Stimulated activated CD4-positive, alpha-beta T cell treated with anti-CD3 and anti-CD28 coated beads, Interleukin-2, amount 100 ng/mL, for 4 hours (primary cell): Measurements from ENCODE around the gene ATG13.
"Not testable (repeated sequence)": the region's sequence is repeated elsewhere in the genome, so short reads cannot be mapped to it uniquely, and the experiment has no call there.

Experiments
- DNase-seq: peaks from one replicate; pipeline ENCODE4 v3.0.0-alpha.2; 2020; ENCODE audit warnings: low read depth

Gene ATG13

DNA sequence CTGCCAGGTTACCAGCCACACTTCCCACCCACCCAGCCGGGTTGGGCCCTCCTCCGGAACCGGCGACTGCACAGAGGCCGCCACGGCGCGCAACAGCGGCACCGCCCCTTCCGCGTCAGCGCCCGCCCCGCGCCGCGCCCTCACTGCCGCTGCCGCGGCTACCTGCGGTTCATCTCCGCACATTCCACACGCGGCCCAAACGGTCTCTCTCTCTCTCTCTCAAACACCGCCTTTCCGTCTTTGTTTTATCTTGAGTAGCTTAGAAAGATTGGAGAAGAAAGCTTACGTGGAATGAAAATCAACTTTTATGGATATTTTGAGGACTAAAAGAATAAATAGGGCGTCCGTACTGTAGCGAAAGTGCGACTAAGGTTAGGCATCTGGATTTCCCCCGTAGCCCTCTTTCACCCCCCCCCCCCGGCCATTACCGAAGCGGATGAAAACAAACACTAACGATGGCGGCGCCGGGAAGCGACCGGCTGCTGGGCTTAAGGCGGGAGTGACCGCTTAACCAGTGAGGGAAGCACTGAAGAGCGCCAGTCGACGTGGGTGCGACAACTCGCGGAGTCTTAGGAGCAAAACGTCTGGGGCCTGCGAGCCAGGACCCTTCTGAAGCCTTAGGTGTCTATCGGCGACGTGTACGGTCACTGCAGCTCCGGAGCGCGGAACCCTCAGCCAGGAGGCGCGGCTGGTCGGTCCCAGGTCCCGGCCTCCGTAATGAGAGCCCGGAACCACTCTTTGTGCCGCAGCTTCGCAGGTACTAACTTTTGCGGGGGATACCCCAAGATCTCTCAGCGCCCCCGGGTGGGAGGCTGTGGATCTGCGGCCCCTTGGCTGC is at the start of gene ATG13, which contains the start of gene HARBI1:
TSS of gene ATG13 (plus strand) at position 420 of the 838 bp plus-strand sequence. CDS start 26,739 bp downstream, outside the sequence.
TSS of gene HARBI1 (minus strand) at position 94 of the 838 bp plus-strand sequence. CDS start 990 bp downstream, outside the sequence.
- DNase-seq = peak; percentile 89

DNA sequence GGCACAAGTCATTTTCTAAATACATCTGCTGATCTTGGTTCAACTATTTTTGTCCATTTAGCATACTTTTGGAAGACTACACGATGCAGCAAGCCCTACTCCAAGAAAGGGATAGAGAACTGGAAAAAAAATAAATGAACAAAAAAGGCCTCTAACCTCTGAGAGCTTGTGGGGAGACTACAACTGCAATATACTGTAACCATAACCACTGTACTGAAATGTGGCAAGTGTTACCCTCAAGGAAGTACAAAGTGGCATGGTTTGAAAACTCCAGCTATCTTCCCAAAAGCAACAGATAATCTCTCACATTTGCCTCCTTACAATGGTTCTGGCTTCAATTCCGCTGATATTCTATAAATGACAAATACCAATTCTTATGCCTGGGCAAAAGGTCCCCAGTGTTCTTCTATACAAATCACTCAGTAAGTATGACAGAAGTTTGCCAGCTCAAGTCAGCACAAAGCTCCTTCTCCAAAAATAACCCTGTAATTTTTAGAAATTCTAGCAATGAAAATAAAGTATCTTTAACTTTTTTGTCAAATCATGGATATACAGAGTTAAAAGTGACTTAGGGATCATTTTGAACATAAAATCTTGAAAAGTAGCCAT is 46.5 kb upstream of the ATG13 start:
- no peak for DNase-seq

DNA sequence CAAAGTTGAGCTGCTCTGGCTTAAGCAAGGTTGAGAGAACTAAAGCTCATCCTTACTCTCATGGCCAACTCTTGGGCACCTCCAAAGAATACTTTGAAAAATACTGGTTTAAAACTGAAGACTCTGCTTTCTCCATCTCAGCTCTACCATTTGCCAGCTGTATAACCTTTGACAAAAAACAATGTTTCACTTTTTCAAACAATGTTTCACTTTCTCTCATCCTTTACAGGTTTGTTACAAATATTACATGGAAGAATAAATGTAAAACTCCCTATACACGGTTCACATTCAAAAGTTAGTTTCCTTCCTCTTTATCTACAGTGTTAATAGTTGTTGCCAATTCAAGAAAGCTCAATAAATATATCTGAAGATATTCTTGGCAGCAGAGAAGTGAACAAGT is 42.7 kb upstream of the ATG13 start:
- DNase-seq = no peak

GRCh38 chr11:46577058-46577457 is 40.3 kb upstream of the ATG13 start:
- DNase-seq = no peak

DNA sequence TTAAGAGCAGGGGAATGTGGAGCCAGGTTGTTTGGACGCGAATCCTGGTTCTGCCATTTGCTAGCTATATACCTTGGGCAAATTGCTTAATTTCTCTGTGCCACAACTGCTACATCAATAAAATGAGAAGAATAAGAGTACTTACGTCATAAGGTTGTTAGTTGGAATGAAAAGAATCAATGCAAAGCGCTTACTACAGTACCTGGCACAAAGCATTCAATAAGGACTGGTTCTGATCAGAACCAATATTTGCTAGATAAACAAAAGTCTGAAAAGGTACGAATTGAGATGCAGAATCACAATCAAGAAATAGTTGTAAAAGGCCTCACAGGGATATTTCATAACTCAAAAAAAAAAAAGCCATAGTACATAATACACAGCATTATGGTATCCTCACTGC is 34.8 kb upstream of the ATG13 start:
- no peak for DNase-seq

DNA sequence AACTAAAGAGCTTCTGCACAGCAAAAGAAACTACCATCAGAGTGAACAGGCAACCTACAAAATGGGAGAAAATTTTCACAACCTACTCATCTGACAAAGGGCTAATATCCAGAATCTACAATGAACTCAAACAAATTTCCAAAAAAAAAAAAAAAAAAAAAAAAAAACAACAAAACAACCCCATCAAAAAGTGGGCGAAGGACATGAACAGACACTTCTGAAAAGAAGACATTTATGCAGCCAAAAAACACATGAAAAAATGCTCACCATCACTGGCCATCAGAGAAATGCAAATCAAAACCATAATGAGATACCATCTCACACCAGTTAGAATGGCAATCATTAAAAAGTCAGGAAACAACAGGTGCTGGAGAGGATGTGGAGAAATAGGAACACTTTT is 33.8 kb upstream of the ATG13 start:
- not testable (repeated sequence) for DNase-seq

GRCh38 chr11:46588131-46588530 is 29.2 kb upstream of the ATG13 start:
- no peak for DNase-seq

GRCh38 chr11:46588915-46589314 is 28.4 kb upstream of the ATG13 start:
- no peak for DNase-seq

DNA sequence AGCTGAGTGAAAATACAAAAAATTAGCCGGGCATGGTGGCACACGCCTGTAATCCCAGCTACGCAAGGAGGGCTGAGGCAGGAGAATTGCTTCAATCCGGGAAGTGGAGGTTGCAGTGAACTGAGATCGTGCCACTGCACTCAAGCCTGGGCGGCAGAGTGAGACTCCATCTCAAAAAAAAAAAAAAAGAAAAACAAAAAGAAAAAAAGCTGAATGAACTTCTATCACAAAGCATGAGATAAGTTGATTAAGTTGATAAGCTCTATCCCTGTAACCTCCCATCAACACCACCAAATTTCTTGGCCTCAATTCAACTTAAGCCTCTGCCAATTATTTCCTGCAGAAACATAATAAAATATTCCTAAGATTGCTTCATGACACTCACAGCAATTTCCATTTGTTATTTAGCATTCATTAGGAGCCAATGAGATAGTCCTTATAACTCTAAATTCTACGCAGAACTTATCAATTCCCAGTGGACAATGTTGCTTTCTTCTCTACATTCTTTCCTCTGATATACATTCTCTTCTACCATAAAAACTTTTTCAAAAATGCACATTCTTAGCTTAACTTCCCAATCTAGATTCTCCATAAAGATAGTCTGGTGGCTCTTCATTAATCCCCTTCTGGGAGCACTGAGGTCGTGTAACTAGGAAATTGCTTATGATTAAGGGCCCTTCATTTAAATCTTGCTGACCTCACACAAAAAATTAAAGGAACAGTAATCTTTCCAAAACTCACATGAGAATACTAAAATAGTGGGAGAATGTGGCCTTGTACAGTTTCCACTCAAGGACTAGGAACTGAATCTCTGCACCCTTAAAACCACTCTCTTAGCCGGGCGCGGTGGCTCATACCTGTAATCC is 26.4 kb upstream of the ATG13 start:
- DNase-seq = no peak

- DNase-seq = peak; percentile 68
These were observed 23.6 kb upstream of the ATG13 start, which contains the start of gene AMBRA1 for GRCh38 chr11:46593550-46594373. Gene AMBRA1 (minus strand): TSS chr11:46594023. CDS start chr11:46548380, 45,643 bp downstream.

DNA sequence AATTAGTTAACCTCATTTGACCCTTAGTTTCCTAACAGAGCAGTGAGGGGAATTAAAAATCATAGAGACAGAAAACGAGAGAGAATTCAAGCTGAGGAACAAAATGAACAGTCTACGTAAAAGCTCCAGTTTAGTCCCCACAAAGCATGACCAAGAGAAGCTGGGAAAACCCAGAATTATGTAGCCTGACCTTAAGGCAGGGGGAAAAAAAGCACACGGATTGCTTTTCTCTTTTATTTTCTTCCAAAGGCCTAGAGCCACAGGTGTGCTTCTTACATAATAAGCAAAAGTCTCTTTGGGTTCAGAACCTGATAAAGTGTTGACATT is 23.0 kb upstream of the ATG13 start:
- DNase-seq = no peak

DNA sequence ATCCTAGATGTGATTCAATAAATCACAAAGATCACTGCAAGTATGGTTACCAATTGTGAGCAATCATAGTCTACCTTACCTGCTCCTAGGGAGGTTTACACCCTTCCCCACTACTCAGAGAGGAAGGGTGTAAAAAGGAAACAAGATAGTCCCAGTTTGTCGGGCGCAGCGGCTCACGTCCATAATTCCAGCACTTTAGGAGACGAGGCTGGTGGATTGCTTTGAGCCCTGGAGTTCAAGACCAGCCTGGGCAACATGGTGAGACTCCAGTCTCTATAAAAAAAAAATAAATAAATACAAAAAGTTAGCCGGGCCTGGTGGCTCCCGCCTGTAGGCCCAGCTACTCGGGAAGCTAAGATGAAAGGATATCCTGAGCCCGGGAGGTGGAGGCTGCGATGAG is 22.6 kb upstream of the ATG13 start:
- no peak for DNase-seq

DNA sequence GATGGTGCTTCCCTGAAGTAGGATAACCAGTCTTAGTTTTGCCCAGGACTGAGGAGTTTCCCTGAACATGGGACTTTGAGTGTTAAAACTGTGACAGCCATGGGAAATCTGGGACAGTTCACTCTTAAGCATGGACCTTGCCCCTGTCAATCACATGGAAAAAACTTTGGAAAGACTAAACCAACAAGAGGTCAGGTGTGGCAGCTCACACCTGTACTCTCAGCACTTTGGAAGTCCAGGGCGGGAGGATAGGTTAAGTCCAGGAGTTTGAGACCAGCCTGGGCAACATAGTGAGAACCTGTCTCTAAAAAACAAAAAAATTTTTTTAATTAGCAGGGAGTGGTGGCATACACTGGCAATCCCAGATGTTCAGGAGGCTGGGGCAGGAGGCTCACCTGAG is 20.2 kb upstream of the ATG13 start:
- no peak for DNase-seq

GRCh38 chr11:46597609-46598219 is 19.6 kb upstream of the ATG13 start:
- no peak for DNase-seq

DNA sequence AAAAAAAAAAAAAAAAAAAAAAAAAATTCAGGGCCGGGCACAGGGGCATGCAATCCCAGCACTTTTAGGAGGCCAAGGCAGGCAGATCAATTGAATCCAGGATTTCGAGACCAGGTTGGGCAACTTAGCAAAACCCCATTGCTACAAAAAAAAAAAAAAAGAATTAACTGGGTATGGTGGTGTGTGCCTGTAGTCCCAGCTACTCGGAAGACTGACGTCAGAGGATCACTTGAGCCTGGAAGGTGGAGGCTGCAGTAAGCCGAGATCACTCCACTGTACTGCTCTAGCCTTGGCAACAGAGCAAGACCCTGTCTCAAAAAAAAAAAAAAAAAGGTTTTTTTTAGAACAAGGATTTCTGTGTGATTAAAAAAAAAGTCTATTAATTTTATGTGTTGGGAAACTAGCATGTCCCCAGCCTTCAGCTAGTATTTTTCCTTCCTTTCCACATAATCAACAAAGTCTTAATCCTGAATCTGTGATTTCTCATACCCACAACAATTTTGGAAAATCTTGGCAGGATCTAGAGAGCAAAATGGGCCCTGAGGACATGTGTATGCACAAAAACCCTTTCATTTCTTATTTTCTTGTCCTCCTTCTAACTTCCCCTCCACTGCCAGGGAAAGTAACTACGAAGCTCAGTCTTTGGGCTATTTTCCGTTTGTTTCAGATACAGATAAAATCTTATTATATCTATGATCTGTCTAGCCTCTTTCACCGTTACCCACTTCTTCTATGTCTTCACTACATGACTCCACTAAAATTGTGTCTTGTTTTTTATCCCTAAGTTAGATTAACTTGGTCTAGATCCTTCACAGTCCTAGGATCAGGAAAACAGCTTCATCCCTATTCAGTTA is 17.8 kb upstream of the ATG13 start:
- no peak for DNase-seq

- no peak for DNase-seq
These were observed 17.0 kb upstream of the ATG13 start for GRCh38 chr11:46600194-46600960.

- DNase-seq = no peak
These were observed 16.2 kb upstream of the ATG13 start for GRCh38 chr11:46601129-46601528.

- DNase-seq = no peak
These were observed 13.5 kb upstream of the ATG13 start for GRCh38 chr11:46603704-46604308.

GRCh38 chr11:46604796-46605195 is 12.6 kb upstream of the ATG13 start:
- no peak for DNase-seq
